ENCODE results near the gene CLIP4. TPM values are rescaled to one million over a fixed set of nuclear protein-coding genes. Genes with fewer than 3 reads are reported as not detected.

CLIP4 gene
- total RNA-seq, 1 experiment from 2014 or later: 25.1 TPM

- Histone ChIP-seq H2AFZ (ENCODE audit: low read length) (no peak overlapping the region), H3K4me3 (ENCODE audit: low read length) (no peak overlapping the region), H3K27me3 (ENCODE audit: low read length) (no peaks in the 10 kb centered on the region), H3K36me3 (ENCODE audit: low read depth, low read length) (no peaks in the 10 kb centered on the region), H3K27ac (ENCODE audit: low read length) (no peak overlapping the region), H3K4me1 (ENCODE audit: insufficient read depth, low read length) (peaks cover 5% of the 10 kb centered on the region; the same call in 1 of the 2 replicates), H3K9ac (ENCODE audit: low read length) (no peak overlapping the region), H3F3A (ENCODE audit: low read length, unreplicated experiment) (no peaks in the 10 kb centered on the region), H3K9me2 (replicated peaks; ENCODE audit: low read length) (no peaks in the 10 kb centered on the region), H3K9me3 (ENCODE audit: low read length) (no peaks in the 10 kb centered on the region), H3K79me2 (ENCODE audit: low read length) (no peaks in the 10 kb centered on the region), H3K4me2 (ENCODE audit: low read length) (no peak overlapping the region), H4K20me1 (ENCODE audit: low read length) (no peaks in the 10 kb centered on the region)
- DNase-seq (no peak), ATAC-seq (no peak)
- TF ChIP-seq EZH2phosphoT487 (IDR thresholded peaks at IDR 0.05; ENCODE audit: borderline replicate concordance, low read length): no peak
- ChIA-PET CTCF (no interaction called here), POLR2A (ENCODE audit: unreplicated experiment) (no interaction called here)
- intact Hi-C loops (cut with micrococcal nuclease): no loop called here
- no TSS peak for BruUV-seq (replicated peaks)
Observed at GRCh38 chr2:29227935-29228675, 112.9 kb downstream of the CLIP4 start.

- Histone ChIP-seq H3K9me3 (ENCODE audit: low read length) (no peaks in the 10 kb centered on the region), H3K9ac (ENCODE audit: low read length) (no peak overlapping the region), H3K9me2 (replicated peaks; ENCODE audit: low read length) (no peaks in the 10 kb centered on the region), H3K4me1 (ENCODE audit: insufficient read depth, low read length) (peaks cover 13% of the 10 kb centered on the region), H3K36me3 (ENCODE audit: low read depth, low read length) (no peaks in the 10 kb centered on the region), H3K79me2 (ENCODE audit: low read length) (no peaks in the 10 kb centered on the region), H3K4me3 (ENCODE audit: low read length) (no peak overlapping the region), H3F3A (ENCODE audit: low read length, unreplicated experiment) (no peaks in the 10 kb centered on the region), H3K4me2 (ENCODE audit: low read length) (no peak overlapping the region), H4K20me1 (ENCODE audit: low read length) (no peaks in the 10 kb centered on the region), H3K27ac (ENCODE audit: low read length) (no peak overlapping the region), H2AFZ (ENCODE audit: low read length) (no peak overlapping the region), H3K27me3 (ENCODE audit: low read length) (no peaks in the 10 kb centered on the region)
- ChIA-PET CTCF (no interaction called here), POLR2A (ENCODE audit: unreplicated experiment) (no interaction called here)
- intact Hi-C loops (cut with micrococcal nuclease): no loop called here
- no TSS peak for BruUV-seq (replicated peaks)
- no peak for DNase-seq
- TF ChIP-seq EZH2phosphoT487 (IDR thresholded peaks at IDR 0.05; ENCODE audit: borderline replicate concordance, low read length) (no peak), EZH2 (IDR thresholded peaks at IDR 0.05; ENCODE audit: low read length, unreplicated experiment) (no peak), CTCF (conservative IDR thresholded peaks at IDR 0.05; ENCODE audit: low read depth, low read length) (no peak)
- no peak for ATAC-seq
Observed at GRCh38 chr2:29228947-29229346, 113.7 kb downstream of the CLIP4 start.

- H3K36me3 ChIP-seq (ENCODE audit: low read depth, low read length): no peaks in the 10 kb centered on the region
- DNase-seq (no peak), ATAC-seq (no peak)
- intact Hi-C loops (cut with micrococcal nuclease): loop anchor here (10.0 kb wide), 1 partner anchor 605 kb away; no protein-coding TSS in a partner anchor
- no TSS peak for BruUV-seq (replicated peaks)
- H3K4me3 ChIP-seq (ENCODE audit: low read length): no peak overlapping the region
- no peaks in the 10 kb centered on the region for H3K9me3 ChIP-seq (ENCODE audit: low read length)
- no peaks in the 10 kb centered on the region for H3K79me2 ChIP-seq (ENCODE audit: low read length)
- H3K9ac ChIP-seq (ENCODE audit: low read length): no peak overlapping the region
- H3K4me1 ChIP-seq (ENCODE audit: insufficient read depth, low read length): peaks cover 15% of the 10 kb centered on the region
- CTCF ChIA-PET: no interaction called here
- no peaks in the 10 kb centered on the region for H4K20me1 ChIP-seq (ENCODE audit: low read length)
- H3K27me3 ChIP-seq (ENCODE audit: low read length): no peaks in the 10 kb centered on the region
- TF ChIP-seq EZH2 (IDR thresholded peaks at IDR 0.05; ENCODE audit: low read length, unreplicated experiment) (no peak), EZH2phosphoT487 (IDR thresholded peaks at IDR 0.05; ENCODE audit: borderline replicate concordance, low read length) (no peak), CTCF (conservative IDR thresholded peaks at IDR 0.05; ENCODE audit: low read depth, low read length) (no peak)
- no peak overlapping the region for H3K27ac ChIP-seq (ENCODE audit: low read length)
- H3K9me2 ChIP-seq (replicated peaks; ENCODE audit: low read length): no peaks in the 10 kb centered on the region
- POLR2A ChIA-PET (ENCODE audit: unreplicated experiment): no interaction called here
- H3F3A ChIP-seq (ENCODE audit: low read length, unreplicated experiment): no peaks in the 10 kb centered on the region
- H3K4me2 ChIP-seq (ENCODE audit: low read length): no peak overlapping the region
- no peak overlapping the region for H2AFZ ChIP-seq (ENCODE audit: low read length)
Observed at GRCh38 chr2:29229640-29230039, 114.4 kb downstream of the CLIP4 start.
